ENCODE data around the gene TSHZ1. TPM values are rescaled to one million over a fixed set of nuclear protein-coding genes. Genes with fewer than 3 reads are reported as not detected.

TSHZ1 gene
- total RNA-seq, 2 donors from 2014 or later = 1.1 to 1.7 TPM

- no peaks in the 10 kb centered on the region for H3K27me3 Mint-ChIP-seq (ENCODE audit: insufficient read depth)
- H3K27ac ChIP-seq (ENCODE audit: low read depth, low read length) = no peak overlapping the region
- H3K27ac Mint-ChIP-seq = no peak overlapping the region
- no peaks in the 10 kb centered on the region for H3K27me3 ChIP-seq (ENCODE audit: control insufficient read depth, insufficient read depth, low read length, poor library complexity, severe bottlenecking)
- H3K9me3 ChIP-seq (ENCODE audit: control insufficient read depth, low read length) = peaks cover 15% of the 10 kb centered on the region
- no peak for TF ChIP-seq CTCF (conservative IDR thresholded peaks at IDR 0.05)
- H3K36me3 ChIP-seq (ENCODE audit: control insufficient read depth, insufficient read depth, low read length) = no peaks in the 10 kb centered on the region
- no peak overlapping the region for H3K9ac ChIP-seq (ENCODE audit: extremely low read depth, low read length, poor library complexity, severe bottlenecking)
- DNase-seq = no peak
- H3K4me3 Mint-ChIP-seq = no peak overlapping the region
- no peaks in the 10 kb centered on the region for H3K36me3 Mint-ChIP-seq (ENCODE audit: low read depth)
- H3K9me3 Mint-ChIP-seq = peaks cover 22% of the 10 kb centered on the region
- no peaks in the 10 kb centered on the region for H3K4me1 ChIP-seq (ENCODE audit: control insufficient read depth, insufficient read depth, low read length)
- H3K4me3 ChIP-seq (ENCODE audit: low read length) = no peak overlapping the region
- no peaks in the 10 kb centered on the region for H3K4me1 Mint-ChIP-seq
- 84 to 100% methylated on average over 2 of the region's 3 CpGs for WGBS, 2 experiments (ENCODE audit: insufficient coverage in 1 of 2, insufficient read length in 1 of 2)
Measured at GRCh38 chr18:75330308-75330707, 119.7 kb downstream of the TSHZ1 start.

GRCh38 chr18:75334869-75335268 is 124.3 kb downstream of the TSHZ1 start:
- WGBS, 2 experiments (ENCODE audit: insufficient coverage in 1 of 2, insufficient read length in 1 of 2) = 91 to 100% methylated on average over 2 to 5 of the region's 5 CpGs
- no peaks in the 10 kb centered on the region for H3K4me1 Mint-ChIP-seq
- Histone ChIP-seq H3K27ac (ENCODE audit: low read depth, low read length) (no peak overlapping the region), H3K9me3 (ENCODE audit: control insufficient read depth, low read length) (no peaks in the 10 kb centered on the region), H3K4me1 (ENCODE audit: control insufficient read depth, insufficient read depth, low read length) (no peaks in the 10 kb centered on the region), H3K4me3 (ENCODE audit: low read length) (no peak overlapping the region), H3K36me3 (ENCODE audit: control insufficient read depth, insufficient read depth, low read length) (no peaks in the 10 kb centered on the region), H3K27me3 (ENCODE audit: control insufficient read depth, insufficient read depth, low read length, poor library complexity, severe bottlenecking) (no peaks in the 10 kb centered on the region), H3K9ac (ENCODE audit: extremely low read depth, low read length, poor library complexity, severe bottlenecking) (no peak overlapping the region)
- DNase-seq = no peak
- no peaks in the 10 kb centered on the region for H3K27me3 Mint-ChIP-seq (ENCODE audit: insufficient read depth)
- no peak overlapping the region for H3K27ac Mint-ChIP-seq
- H3K36me3 Mint-ChIP-seq (ENCODE audit: low read depth) = no peaks in the 10 kb centered on the region
- TF ChIP-seq CTCF (conservative IDR thresholded peaks at IDR 0.05) = no peak
- no peaks in the 10 kb centered on the region for H3K9me3 Mint-ChIP-seq
- H3K4me3 Mint-ChIP-seq = no peak overlapping the region

GRCh38 chr18:75335511-75335910 is 124.9 kb downstream of the TSHZ1 start:
- no peak for DNase-seq
- no peak for TF ChIP-seq CTCF (conservative IDR thresholded peaks at IDR 0.05)
- Histone ChIP-seq H3K4me3 (ENCODE audit: low read length) (no peak overlapping the region), H3K27me3 (ENCODE audit: control insufficient read depth, insufficient read depth, low read length, poor library complexity, severe bottlenecking) (no peaks in the 10 kb centered on the region), H3K4me1 (ENCODE audit: control insufficient read depth, insufficient read depth, low read length) (no peaks in the 10 kb centered on the region), H3K9ac (ENCODE audit: extremely low read depth, low read length, poor library complexity, severe bottlenecking) (no peak overlapping the region), H3K27ac (ENCODE audit: low read depth, low read length) (no peak overlapping the region), H3K36me3 (ENCODE audit: control insufficient read depth, insufficient read depth, low read length) (no peaks in the 10 kb centered on the region), H3K9me3 (ENCODE audit: control insufficient read depth, low read length) (no peaks in the 10 kb centered on the region)
- Mint-ChIP-seq H3K27me3 (ENCODE audit: insufficient read depth) (no peaks in the 10 kb centered on the region), H3K9me3 (no peaks in the 10 kb centered on the region), H3K36me3 (ENCODE audit: low read depth) (no peaks in the 10 kb centered on the region), H3K4me1 (no peaks in the 10 kb centered on the region), H3K27ac (no peak overlapping the region), H3K4me3 (no peak overlapping the region)
- 71 to 92% methylated on average over 2 to 6 of the region's 6 CpGs for WGBS, 2 experiments (ENCODE audit: insufficient coverage in 1 of 2, insufficient read length in 1 of 2)
